BJ (cell line): ENCODE measurements around the gene ST8SIA1. TPM values are rescaled to one million over a fixed set of nuclear protein-coding genes. Genes with fewer than 3 reads are reported as not detected.

Experiments
- CTCF ChIA-PET: fragments of 350-600 bp; formaldehyde crosslinking; extraction: SDS; loops from one replicate; lab custom pipeline; 2021; ENCODE audit warnings: antibody characterized with exemption, inconsistent platforms; lab: Yijun Ruan, JAX
- POLR2A ChIA-PET: fragments of 300-600 bp; sonication (Branson Sonifier 250); formaldehyde crosslinking; extraction: SDS; loops from one replicate; lab custom pipeline; 2021; ENCODE audit warnings: antibody characterized with exemption; lab: Charles Lee
- DNase-seq: peaks from one replicate; pipeline ENCODE4 v3.0.0-alpha.2; 2011; ENCODE audit warnings: low read depth
- H3K27me3 ChIP-seq: 2 replicates; pipeline ENCODE4 v1.6.0; 2011; ENCODE audit warnings: low read length; ENCODE audit not compliant: control insufficient read depth, insufficient read depth
- H3K36me3 ChIP-seq: 2 replicates; pipeline ENCODE4 v1.5.1; 2011; ENCODE audit warnings: low read length; ENCODE audit not compliant: control insufficient read depth, insufficient read depth
- H3K4me3 ChIP-seq: 2 replicates; pipeline ENCODE4 v1.5.1; 2011; ENCODE audit warnings: low read depth, mild to moderate bottlenecking, control low read depth, low read length
- polyA plus RNA-seq: library from polyadenylated mRNA; depleted of rRNA; stranded (reverse); fragments of >200 nt; gene quantifications from 2 replicates; pipeline ENCODE4 v1.2.3, GENCODE V29; 2011
- TF ChIP-seq, protein P1 (sequence below): IDR thresholded peaks from 2 replicates; pipeline ENCODE4 v1.5.1; 2011; ENCODE audit warnings: low read depth, mild to moderate bottlenecking, control low read depth, inconsistent platforms, low read length, moderate library complexity; ENCODE audit not compliant: insufficient read depth

Gene ST8SIA1
- polyA plus RNA-seq, 1 experiment = not detected

DNA sequence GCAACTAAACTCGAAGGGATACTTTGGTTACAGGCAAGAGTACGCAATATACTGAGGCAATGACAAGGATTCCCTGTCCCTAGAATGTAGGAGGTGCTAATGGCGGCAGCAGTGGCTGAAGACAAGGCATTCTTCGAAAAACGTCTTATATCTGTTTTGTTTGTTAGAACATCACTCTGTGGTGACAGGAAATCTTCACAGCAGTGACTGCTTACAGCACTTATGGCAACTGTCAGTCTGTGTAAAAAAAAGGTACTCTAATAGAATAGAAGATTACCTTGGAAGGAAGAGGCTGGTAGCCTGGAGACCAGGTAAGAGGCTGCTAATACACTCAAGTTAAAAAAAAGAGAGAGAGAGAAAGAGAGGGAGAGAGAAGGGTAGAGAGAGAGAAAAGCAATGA, 131.7 kb downstream of the ST8SIA1 start:
- DNase-seq = no peak
- H3K4me3 ChIP-seq = no peak overlapping the region
- H3K36me3 ChIP-seq = no peaks in the 10 kb centered on the region
- H3K27me3 ChIP-seq = no peaks in the 10 kb centered on the region
- ChIA-PET POLR2A (no interaction called here), CTCF (no interaction called here)
- TF ChIP-seq, protein P1, sequence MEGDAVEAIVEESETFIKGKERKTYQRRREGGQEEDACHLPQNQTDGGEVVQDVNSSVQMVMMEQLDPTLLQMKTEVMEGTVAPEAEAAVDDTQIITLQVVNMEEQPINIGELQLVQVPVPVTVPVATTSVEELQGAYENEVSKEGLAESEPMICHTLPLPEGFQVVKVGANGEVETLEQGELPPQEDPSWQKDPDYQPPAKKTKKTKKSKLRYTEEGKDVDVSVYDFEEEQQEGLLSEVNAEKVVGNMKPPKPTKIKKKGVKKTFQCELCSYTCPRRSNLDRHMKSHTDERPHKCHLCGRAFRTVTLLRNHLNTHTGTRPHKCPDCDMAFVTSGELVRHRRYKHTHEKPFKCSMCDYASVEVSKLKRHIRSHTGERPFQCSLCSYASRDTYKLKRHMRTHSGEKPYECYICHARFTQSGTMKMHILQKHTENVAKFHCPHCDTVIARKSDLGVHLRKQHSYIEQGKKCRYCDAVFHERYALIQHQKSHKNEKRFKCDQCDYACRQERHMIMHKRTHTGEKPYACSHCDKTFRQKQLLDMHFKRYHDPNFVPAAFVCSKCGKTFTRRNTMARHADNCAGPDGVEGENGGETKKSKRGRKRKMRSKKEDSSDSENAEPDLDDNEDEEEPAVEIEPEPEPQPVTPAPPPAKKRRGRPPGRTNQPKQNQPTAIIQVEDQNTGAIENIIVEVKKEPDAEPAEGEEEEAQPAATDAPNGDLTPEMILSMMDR = no peak

DNA sequence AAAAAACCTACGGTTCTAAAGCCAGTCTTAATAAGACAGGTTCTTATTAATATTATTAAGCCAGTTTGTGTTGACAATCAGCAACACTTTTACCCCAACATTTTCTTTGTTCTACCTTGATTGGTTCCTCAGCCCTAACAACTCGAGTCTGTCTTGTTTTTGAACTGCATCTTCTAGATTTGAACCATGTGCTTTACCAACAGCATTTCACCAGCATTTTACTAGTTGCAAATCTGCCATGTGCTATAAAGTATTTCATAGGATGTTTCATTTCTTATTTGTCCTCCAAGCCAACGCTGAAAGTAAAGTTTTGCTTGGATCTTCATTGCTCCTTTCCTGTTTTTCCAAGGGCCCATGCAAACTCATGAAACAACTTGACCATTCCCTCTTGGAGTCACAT, 133.4 kb downstream of the ST8SIA1 start:
- ChIA-PET CTCF (no interaction called here), POLR2A (no interaction called here)
- DNase-seq = no peak
- no peaks in the 10 kb centered on the region for H3K36me3 ChIP-seq
- no peak overlapping the region for H3K4me3 ChIP-seq
- H3K27me3 ChIP-seq = no peaks in the 10 kb centered on the region
- TF ChIP-seq, protein P1 = no peak

- ChIA-PET CTCF (interaction anchor here (0.6 kb wide), 1 partner anchor 29 kb away, joined by 3 read pairs; no protein-coding TSS in a partner anchor), POLR2A (interaction anchor here (0.6 kb wide), 1 partner anchor 90 kb away, joined by 20 read pairs; no protein-coding TSS in a partner anchor)
- Histone ChIP-seq H3K36me3 (no peaks in the 10 kb centered on the region), H3K4me3 (no peak overlapping the region), H3K27me3 (no peaks in the 10 kb centered on the region)
- no peak for DNase-seq
- TF ChIP-seq, protein P1 = no peak
These were observed 138.3 kb downstream of the ST8SIA1 start for GRCh38 chr12:22196236-22196635.

GRCh38 chr12:22190969-22191368, 143.5 kb downstream of the ST8SIA1 start:
- Histone ChIP-seq H3K4me3 (no peak overlapping the region), H3K27me3 (no peaks in the 10 kb centered on the region), H3K36me3 (no peaks in the 10 kb centered on the region)
- TF ChIP-seq, protein P1 = no peak
- ChIA-PET CTCF (interaction anchor here (0.9 kb wide), 1 partner anchor 34 kb away, joined by 3 read pairs; no protein-coding TSS in a partner anchor), POLR2A (no interaction called here)
- no peak for DNase-seq

GRCh38 chr12:22188431-22188830, 146.1 kb downstream of the ST8SIA1 start:
- Histone ChIP-seq H3K36me3 (no peaks in the 10 kb centered on the region), H3K4me3 (no peak overlapping the region), H3K27me3 (no peaks in the 10 kb centered on the region)
- ChIA-PET CTCF (no interaction called here), POLR2A (no interaction called here)
- TF ChIP-seq, protein P1 = no peak
- DNase-seq = no peak
